HG03139 (cell line): ENCODE data around the gene EXOC1.

Source experiments
- ATAC-seq: cut with Tn5 transposase; IDR thresholded peaks from one replicate; pipeline ENCODE4 v1.9.1; 2021; ENCODE audit not compliant: unreplicated experiment

EXOC1 gene

GRCh38 chr4:55948726-55949481 lies 95.5 kb downstream of the EXOC1 start, which contains the start of gene CEP135:
TSS of gene CEP135 (plus strand) at chr4:55948945. CDS start at chr4:55952131, 3,186 bp downstream.
- peak; percentile 64 for ATAC-seq

- ATAC-seq, result no peak
These were observed 96.0 kb downstream of the EXOC1 start for GRCh38 chr4:55949482-55949802.

DNA sequence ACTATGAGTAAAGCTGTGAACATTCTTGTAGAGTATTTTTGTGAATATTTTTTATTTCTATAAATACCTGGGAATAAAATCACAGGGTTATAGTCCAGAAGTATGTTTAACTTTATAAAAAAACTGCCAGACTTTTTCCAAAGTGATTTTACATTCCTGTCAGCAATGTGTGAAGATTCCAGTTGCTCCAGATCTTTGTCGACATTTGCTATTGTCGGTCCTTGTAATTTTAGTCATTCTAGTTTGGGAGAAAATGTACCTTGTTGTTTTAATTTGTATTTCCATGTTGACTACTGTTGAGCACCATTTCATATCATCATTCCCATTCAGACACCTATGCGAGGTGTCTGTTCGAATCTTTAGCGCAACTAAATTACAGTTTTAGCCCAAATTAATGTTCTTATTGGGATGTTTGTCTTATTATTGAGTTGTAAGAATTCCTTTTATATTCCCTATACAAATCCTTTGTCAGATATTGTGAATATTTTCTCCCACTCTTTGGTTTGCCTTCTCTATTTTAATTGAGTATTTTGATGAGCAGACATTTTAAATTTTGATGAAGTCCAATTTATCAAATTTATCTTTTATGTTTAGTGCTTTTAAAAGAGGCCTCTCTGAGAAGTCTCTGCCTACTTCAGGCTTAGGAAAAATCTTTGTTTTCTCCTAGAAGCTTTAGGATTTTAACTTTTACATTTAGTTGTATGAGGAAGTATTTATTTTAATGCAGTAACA lies 97.9 kb downstream of the EXOC1 start:
- ATAC-seq, result no peak
